Progenitor cell of endocrine pancreas (in vitro differentiated cells): ENCODE results near the gene GGPS1. TPM values are rescaled to one million over a fixed set of nuclear protein-coding genes. Genes with fewer than 3 reads are reported as not detected.

Experiments
- DNase-seq: peaks from one replicate; pipeline ENCODE4 v3.0.0; 2021; ENCODE audit warnings: low spot score; ENCODE audit not compliant: unreplicated experiment
- H3K27ac Mint-ChIP-seq: 2 replicates; pipeline ENCODE4 v1.8.0; 2021; ENCODE audit warnings: mild to moderate bottlenecking, moderate library complexity, mixed read lengths
- H3K27me3 Mint-ChIP-seq: 2 replicates; pipeline ENCODE4 v1.8.0; 2021; ENCODE audit warnings: mixed read lengths
- H3K36me3 Mint-ChIP-seq: 2 replicates; pipeline ENCODE4 v1.8.0; 2022; ENCODE audit warnings: mixed read lengths; ENCODE audit not compliant: insufficient read depth
- H3K4me1 Mint-ChIP-seq: 2 replicates; pipeline ENCODE4 v1.8.0; 2021; ENCODE audit warnings: low read depth, mixed read lengths
- H3K4me3 Mint-ChIP-seq: 2 replicates; pipeline ENCODE4 v1.8.0; 2021; ENCODE audit warnings: low read depth, mild to moderate bottlenecking, moderate library complexity, mixed read lengths
- H3K9me3 Mint-ChIP-seq: 2 replicates; pipeline ENCODE4 v1.8.0; 2021; ENCODE audit warnings: low read depth, mixed read lengths
- total RNA-seq: library from RNA; stranded (reverse); gene quantifications from 2 replicates; pipeline ENCODE4 v1.2.1, GENCODE V29; 2021
- TF ChIP-seq, protein P1 (sequence below): fragments of 200-600 bp; sonication (generic); IDR thresholded peaks from one replicate; pipeline ENCODE4 v1.5.0; 2021; ENCODE audit warnings: antibody characterized with exemption, mild to moderate bottlenecking; ENCODE audit not compliant: unreplicated experiment

The GGPS1 gene
- total RNA-seq, 1 donor from 2014 or later: 50.6 TPM

DNA sequence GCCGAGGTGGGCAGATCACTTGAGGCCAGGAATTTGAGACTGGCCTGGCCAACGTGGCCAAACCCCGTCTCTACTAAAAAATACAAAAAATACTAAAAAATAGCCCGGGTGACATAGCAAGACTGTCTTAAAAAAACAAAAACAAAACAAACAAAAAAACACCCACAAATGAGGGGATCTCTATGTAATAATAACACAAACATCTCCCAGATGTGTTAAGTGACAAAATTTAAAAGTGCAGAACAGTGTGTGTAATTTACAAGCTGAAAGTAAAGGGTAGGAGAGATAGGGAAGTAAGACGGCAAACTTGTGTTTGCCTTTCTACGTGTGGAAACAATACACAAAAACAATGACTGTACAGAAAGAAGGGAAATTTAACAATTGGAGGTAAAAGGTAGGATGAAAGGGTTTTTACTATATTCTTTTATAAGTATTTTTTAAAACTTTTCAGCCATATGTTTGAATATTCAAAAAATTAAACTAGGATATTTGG, 36.7 kb upstream of the GGPS1 start:
- Mint-ChIP-seq H3K4me1 (peaks cover 20% of the 10 kb centered on the region), H3K36me3 (peaks cover 3% of the 10 kb centered on the region), H3K27me3 (no peaks in the 10 kb centered on the region), H3K9me3 (peaks cover 4% of the 10 kb centered on the region), H3K27ac (peak overlapping the region; percentile 41), H3K4me3 (no peak overlapping the region)
- DNase-seq: no peak
- TF ChIP-seq, protein P1, sequence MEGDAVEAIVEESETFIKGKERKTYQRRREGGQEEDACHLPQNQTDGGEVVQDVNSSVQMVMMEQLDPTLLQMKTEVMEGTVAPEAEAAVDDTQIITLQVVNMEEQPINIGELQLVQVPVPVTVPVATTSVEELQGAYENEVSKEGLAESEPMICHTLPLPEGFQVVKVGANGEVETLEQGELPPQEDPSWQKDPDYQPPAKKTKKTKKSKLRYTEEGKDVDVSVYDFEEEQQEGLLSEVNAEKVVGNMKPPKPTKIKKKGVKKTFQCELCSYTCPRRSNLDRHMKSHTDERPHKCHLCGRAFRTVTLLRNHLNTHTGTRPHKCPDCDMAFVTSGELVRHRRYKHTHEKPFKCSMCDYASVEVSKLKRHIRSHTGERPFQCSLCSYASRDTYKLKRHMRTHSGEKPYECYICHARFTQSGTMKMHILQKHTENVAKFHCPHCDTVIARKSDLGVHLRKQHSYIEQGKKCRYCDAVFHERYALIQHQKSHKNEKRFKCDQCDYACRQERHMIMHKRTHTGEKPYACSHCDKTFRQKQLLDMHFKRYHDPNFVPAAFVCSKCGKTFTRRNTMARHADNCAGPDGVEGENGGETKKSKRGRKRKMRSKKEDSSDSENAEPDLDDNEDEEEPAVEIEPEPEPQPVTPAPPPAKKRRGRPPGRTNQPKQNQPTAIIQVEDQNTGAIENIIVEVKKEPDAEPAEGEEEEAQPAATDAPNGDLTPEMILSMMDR: no peak

DNA sequence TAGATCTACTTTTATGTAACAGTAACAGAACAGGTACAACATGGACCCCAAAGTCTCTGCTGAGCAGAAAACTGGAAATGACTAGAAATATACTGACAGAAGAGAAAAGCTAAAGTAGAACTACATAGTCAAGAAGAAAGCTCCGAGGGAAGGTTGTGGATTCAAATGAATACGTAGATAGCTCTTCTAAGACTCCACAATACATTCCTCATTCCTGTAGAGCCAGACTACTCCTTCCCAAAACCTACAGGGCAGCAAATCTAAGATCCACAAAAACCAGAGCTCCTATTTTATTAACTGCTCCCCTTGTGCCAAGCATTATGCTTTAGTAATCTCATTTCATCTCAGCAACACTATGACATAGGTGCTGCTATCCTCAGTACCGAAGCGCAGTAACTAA, 35.6 kb upstream of the GGPS1 start:
- Mint-ChIP-seq H3K4me1 (peaks cover 16% of the 10 kb centered on the region), H3K27me3 (no peaks in the 10 kb centered on the region), H3K9me3 (peaks cover 10% of the 10 kb centered on the region), H3K27ac (peak overlapping the region; percentile 27), H3K36me3 (peaks cover 8% of the 10 kb centered on the region), H3K4me3 (no peak overlapping the region)
- TF ChIP-seq, protein P1: no peak
- DNase-seq: no peak

DNA sequence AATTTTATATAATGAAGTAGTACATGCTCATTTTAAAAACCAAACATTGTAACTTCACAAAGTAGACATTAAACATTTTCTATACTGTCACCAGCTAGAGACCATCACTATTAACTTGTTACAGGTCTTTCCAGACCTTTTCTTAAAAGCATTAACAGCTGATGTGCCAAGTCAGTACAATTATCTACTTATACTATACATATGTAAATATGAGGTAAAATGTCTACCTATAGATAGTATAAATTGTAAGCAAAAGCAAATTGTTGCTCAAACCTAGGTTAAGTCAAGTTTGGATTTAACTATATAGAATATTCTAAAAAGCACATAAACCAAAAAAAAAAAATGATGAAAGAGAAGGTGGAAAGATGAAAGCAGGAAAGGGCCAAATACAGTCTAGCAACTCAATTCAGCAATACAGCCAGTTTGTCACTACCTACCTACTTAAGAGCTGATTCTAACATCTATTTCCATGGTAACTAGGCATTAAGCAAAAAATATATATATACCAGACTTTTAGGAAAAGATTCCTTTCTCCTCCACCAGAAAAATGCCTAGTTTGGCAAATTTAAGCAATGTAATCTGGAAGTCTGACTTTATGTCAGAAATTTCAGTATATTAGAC, 34.9 kb upstream of the GGPS1 start:
- DNase-seq: no peak
- Mint-ChIP-seq H3K36me3 (peaks cover 9% of the 10 kb centered on the region), H3K27me3 (no peaks in the 10 kb centered on the region), H3K27ac (peak overlapping the region; percentile 84), H3K9me3 (peaks cover 13% of the 10 kb centered on the region), H3K4me3 (no peak overlapping the region), H3K4me1 (peaks cover 16% of the 10 kb centered on the region)
- TF ChIP-seq, protein P1: no peak

DNA sequence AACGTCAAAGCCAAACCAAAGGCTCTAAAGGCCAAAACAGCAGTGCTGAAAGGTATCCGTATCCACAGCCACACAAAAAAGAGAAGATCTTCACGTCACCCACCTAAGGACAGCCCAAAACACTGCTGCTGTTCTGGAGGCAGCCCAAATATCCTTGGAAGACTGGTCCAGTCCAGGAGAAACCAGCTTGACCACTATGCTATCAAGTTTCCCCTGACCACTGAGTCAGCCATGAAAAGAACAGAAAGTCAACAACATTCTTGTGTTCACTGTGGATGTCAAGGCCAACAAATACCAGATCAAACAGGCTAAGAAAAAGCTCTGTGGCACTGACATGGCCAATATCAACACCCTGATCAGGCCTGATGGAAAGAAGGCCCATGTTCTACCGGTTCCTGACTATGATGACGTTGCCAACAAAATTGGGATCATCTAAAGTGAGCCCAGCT, 32.4 kb upstream of the GGPS1 start:
- DNase-seq: no peak
- Mint-ChIP-seq H3K36me3 (peaks cover 9% of the 10 kb centered on the region), H3K4me1 (peaks cover 19% of the 10 kb centered on the region), H3K9me3 (peaks cover 13% of the 10 kb centered on the region), H3K27ac (peak overlapping the region; percentile 97), H3K4me3 (peak overlapping the region; percentile 40), H3K27me3 (no peaks in the 10 kb centered on the region)
- TF ChIP-seq, protein P1: no peak

DNA sequence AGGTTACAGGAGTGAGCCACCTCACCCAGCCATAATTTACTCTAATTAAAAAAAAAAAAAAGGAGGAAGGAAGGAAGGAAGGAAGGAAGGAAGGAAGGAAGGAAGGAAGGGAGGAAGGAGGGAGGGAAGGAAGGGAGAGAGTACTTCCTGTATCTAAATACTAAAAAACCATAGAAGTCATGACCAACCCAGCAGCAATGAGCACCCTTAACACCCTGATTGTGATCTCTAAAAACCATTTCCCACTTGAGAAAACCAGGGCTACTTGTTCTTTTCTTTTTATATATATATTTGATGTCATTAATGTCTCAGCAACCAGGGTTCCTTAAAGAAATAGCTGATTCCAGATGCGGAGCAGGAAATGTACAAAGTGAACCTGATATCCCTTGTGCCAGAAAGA, 31.6 kb upstream of the GGPS1 start:
- H3K27me3 Mint-ChIP-seq: no peaks in the 10 kb centered on the region
- no peak overlapping the region for H3K4me3 Mint-ChIP-seq
- TF ChIP-seq, protein P1: no peak
- no peak for DNase-seq
- H3K36me3 Mint-ChIP-seq: peaks cover 9% of the 10 kb centered on the region
- H3K4me1 Mint-ChIP-seq: peaks cover 17% of the 10 kb centered on the region
- peaks cover 13% of the 10 kb centered on the region for H3K9me3 Mint-ChIP-seq
- H3K27ac Mint-ChIP-seq: peak overlapping the region; percentile 67
